ENCODE data around the gene UBXN1.
"Not testable (repeated sequence)": the region's sequence is repeated elsewhere in the genome, so short reads cannot be mapped to it uniquely, and the experiment has no call there.

UBXN1 gene

DNA sequence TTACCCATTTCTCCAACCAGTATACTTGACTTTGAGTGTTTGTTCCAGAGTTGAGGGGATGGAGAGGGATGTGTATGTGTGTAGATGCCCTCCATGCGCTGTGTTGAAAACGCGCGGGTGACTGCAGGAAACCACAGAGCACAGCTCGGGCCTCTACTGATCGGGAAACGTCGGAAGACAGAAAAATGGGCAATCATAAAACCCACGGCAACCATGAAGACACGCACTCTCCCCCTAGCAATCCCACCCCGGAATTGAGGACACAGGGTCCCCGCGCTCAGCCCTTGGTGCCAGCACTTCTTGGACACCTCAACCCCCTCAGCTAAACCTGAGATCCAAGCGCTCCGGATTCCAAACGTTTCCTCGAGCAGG is 7.7 kb downstream of the UBXN1 start:
- DNase-seq = no peak

DNA sequence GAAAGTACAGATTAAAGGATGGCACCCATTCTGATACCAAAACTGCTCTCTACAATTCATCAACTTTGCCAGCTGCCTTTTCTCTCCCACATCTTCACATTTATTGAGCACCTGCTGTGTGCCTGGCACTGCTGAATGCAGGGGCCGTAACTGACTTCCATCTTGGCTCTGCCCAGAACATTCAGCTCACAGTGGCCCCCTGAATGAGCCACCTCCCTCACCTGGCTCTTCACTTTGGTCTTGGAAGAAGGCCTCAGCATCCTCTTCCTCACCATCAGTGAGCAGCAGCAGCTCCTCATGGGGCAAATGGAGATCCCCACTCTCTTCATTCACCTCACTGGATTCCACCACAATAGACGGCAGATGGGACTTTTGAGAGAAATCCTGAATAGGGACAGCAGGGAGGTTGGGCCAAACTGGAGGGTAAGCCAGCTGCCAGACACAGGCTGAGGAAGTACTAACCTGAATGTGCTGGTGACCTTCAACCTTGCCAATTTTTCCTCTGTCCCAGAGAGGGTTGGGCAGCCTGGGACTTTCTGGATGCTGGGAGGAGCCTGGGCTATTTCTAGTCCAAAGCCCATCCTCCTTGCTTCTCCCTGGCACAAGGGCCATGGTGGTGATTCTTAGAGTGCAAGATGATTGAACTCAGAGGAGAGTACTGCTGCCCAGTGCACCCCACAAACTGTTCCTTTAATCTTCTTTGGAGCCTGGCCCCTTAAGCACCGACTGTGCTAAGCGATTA is 9.3 kb downstream of the UBXN1 start:
- DNase-seq = no peak

DNA sequence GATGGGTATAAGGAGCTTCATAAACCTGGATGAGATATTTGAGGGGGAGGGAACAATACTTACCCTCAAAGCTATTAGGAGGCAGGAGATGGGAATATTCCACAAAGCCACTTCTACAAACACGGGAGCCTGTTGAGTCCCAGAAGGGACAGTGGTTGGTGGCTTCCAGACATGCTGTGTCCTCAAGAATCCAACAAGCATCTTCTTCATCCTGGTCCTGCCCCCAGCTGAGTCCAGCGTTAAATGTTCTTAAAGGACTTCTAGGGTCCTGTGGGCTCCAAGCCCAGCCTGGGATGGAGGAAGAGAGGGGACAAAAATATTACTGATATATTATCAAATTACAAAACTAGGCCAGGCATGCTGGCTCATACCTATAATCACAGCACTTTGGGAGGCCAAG is 11.4 kb downstream of the UBXN1 start:
- no peak for DNase-seq

DNA sequence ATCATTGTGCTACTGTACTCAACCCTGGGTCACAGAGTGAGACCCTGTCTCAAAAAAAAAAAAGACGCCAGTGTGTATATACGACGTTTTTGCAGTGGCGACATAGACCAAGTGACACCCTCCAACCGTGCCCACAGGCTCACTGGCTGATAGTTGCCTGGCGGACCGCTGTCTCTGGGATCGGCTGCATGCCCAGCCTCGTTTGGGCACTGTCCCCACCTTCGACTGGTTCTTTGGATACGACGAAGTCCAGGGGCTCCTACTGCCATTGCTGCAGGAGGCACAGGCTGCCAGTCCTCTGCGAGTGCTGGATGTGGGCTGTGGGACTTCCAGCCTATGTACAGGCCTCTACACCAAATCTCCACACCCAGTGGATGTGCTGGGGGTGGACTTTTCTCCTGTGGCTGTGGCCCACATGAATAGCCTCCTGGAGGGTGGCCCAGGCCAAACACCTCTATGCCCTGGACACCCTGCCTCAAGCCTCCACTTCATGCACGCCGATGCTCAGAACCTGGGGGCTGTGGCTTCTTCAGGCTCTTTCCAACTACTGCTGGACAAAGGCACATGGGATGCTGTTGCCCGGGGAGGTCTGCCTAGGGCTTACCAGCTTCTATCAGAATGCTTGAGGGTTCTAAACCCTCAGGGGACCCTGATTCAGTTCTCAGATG is 12.5 kb downstream of the UBXN1 start:
- DNase-seq = no peak

DNA sequence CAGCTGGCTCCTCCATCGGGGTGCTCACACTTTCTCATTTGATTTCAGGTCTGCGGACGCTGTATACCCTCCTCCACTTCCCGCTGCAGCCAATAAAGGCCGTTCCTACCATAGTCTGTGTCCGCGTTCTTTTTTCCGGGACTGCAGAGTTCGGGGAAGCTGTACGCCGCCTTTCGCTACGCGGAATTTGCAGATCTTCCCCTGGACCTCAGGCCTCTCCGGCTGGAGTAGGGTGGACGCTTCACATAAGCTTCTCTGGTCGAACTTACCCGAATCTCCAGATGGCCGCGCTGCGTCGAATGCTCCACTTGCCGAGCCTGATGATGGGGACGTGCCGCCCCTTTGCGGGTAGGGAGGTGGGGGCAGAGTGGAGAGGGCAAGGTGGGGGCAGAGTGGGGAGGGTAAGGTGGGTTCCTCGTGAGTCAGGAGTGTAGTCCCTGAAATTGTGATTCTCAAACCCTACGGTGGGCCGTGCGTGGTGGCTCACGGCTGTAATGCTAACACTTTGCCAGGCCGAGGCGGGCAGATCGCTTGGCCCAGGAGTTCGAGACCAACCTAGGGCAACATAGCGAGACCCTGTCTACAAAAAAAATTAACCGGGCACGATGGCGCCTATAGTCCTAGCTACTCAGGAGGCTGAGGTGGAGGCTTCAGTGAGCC is 13.1 kb downstream of the UBXN1 start:
- no peak for DNase-seq

DNA sequence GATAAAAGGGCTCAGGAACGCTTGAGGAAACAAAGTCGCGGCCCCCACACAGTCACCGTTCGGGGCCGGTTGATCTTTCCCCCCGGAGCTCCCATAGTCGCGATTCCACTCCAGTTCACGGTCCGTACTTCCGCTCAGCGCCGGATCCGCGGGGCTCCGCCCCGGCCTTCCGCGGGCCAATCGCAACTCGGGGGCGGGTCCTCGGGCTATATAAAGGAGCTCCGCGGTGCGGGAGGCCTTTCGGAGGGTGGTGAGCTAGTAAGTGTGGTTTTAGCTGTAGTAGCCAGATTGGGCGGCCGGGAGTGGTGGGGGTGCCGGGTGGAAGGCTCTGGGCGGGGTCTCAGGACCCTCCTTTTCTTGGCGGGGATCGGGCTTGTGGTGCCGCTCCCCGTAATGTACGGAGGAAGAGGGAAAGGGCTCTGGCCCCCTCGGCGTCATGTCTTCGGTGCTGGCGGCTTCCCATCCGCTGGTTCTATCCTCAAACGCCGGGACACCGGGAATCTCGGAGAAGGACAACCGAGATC is 13.7 kb downstream of the UBXN1 start, which contains the start of the genes C11orf98 and CSKMT:
TSS of gene C11orf98 (minus strand) at position 136 of the 524 bp plus-strand sequence. CDS start at position 95, 41 bp downstream.
TSS of gene CSKMT (plus strand) at position 238 of the 524 bp plus-strand sequence. CDS start 568 bp downstream, outside the sequence.
- peak; percentile 95 to 97 for DNase-seq

DNA sequence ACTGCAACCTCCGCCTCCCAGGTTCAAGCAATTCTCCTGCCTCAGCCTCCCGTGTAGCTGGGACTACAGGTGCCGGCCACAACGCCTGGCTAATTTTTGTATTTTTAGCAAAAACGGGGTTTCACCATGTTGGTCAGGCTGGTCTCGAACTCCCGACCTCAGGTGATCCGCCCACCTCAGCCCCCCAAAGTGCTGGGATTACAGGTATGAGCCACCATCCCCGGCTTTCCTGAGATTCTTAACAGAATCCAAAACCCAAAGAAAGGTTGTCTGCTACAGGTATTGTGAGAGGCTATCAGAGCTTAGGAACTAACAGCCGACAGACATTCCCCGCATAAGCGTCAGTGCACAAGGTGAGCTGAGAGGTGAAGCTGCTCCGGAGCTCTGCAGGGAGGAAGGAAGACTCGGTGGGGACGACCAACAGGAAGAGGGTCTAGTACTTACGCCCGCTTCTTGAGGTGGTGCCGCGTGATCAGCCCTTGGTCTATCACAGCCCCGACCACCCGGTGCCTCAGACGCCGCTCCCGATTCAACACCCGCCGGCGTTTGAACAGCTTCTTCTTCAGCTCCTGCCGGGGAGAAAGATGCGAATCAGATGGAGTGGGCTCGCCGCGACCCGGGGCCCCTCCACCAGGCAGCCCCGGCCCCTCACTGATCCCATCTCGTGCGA is 14.3 kb downstream of the UBXN1 start:
- DNase-seq = peak in 1 of 2 donors; percentile 48

DNA sequence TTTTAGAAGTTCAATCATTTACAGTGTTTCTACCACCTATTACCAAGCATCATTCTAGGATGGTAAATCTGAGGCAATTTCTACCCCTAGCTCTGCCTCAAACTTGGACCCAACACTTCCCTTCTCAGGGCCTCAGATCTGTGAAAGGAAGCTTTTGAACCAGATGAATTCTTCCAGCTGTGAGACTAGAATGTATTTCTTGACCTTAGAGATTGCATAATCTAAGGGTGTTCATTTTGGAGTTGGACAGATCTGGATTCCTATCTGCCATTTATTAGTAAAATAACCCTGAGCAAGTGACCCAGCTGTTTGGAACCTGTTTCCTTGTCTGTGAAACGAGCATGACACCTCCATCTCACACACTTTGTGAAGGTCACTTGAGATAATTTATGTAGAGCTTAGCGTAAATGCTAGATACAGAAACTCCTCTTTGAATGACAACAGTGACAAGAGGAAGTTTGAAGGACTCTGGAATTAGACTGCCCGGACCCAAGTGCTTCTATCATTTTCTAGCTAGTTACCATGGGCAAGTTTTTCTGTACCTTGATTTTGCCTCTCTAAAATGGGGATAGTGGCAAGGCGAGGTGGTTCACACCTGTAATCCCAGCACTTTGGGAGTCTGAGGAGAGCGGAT is 22.0 kb downstream of the UBXN1 start:
- no peak for DNase-seq

DNA sequence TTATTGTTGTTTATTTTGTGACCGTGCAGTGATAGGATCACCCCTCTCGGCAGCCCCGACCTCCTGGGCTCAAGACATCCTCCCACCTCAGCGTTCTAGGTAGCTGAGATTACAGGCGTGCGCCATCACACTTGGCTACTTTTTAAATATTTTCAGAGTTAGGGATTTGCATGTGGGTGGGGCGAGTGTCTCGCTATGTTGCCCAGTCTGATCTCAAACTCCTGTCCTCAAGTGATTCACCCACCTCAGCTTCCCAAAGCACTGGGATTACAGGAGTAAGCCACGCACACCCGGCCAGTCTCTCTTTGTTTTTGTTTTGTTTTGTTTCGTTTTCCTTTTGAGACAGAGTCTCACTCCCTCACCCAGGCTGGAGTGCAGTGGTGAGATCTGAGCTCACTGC is 24.6 kb downstream of the UBXN1 start:
- DNase-seq = no peak

DNA sequence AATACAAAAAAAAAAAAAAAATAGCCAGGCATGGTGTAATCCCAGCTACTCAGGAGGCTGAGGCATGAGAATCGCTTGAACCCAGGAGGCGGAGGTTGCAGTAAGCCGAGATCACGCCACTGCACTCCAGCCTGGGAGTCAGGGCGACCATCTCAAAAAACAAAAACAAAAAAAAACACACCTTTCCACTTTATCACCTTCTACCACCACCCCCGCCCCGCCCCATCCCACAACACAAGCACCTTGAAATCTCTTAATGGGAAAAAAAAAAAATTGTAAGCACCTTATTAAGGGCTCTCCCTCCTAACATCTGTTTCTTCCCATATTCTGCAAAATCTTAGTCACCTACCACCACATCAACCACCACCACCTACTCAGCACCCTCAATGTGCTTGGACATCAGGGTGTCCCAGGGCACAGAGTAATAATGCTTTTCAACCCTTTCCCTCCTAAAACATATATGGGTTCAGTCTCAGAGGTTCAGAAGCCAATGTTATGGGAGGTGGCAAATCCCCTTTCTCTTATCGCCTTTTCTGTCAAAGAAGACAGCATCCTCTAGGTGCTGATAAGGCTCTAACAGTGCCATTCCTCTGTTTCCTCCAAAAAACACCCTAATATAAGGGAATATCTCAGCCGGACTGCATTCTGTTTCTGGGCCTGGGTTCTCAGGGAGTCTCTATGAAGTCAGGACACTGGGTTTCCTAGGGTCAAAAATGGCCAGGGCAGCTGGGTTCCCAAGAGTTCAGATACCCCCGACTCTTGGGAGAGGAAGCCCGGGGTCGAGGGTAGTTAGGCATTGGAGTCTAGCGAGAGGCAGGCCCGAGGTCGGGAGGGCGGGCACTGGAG is 26.5 kb downstream of the UBXN1 start:
- no peak for DNase-seq

DNA sequence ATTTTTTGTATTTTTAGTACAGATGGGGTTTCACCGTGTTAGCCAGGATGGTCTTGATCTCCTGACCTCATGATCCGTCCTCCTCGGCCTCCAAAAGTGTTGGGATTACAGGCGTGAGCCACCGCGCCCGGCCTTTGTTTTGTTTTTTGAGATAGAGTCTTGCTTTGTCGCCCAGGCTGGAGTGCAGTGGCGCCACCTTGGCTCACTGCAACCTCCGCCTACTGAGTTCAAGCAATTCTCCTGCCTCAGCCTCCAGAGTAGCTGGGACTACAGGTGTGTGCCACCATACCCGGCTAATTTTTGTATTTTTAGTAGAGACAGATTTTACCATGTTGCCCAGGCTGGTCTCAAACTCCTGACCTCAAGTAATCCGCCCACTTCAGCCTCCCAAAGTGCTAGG is 28.6 kb downstream of the UBXN1 start:
- not testable (repeated sequence) for DNase-seq

DNA sequence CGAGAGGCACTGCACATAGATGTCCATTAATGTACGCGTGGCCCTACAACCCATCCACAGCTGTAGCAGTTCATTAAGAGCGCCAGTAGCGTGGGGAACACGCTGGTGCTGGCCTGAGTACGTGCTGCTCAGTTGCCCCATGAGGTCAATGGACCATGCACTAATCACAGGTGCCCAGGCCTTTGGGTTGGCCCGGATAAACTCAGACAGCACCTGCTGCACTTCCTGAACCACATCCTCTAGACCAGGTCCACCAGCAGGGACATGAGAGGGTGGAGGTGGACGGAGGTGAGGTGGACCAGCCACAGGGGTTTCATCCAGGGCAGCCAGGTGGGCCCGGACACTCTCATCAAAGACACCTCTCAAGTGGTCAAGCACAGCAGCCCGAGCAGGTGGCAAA is 29.4 kb downstream of the UBXN1 start:
- no peak for DNase-seq

DNA sequence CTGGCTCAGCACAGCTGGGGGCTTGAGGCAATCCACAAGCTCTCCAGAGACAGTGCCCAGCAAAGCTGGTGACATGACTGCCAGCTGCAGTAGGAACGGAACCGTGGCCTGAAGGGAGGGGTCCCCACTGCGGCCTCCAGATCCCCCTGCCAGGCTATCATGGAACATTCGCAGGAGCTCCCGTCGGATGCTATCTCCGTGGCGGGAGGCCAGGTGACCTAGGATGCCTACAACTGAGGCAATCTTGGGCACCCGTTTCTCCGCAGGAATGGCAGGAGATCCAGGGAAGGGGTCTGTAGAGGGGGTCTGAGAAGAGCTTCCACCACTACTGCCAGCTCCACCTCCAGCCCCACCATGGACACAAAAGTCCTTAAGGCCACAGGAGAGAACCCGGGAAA is 29.9 kb downstream of the UBXN1 start:
- no peak for DNase-seq

DNA sequence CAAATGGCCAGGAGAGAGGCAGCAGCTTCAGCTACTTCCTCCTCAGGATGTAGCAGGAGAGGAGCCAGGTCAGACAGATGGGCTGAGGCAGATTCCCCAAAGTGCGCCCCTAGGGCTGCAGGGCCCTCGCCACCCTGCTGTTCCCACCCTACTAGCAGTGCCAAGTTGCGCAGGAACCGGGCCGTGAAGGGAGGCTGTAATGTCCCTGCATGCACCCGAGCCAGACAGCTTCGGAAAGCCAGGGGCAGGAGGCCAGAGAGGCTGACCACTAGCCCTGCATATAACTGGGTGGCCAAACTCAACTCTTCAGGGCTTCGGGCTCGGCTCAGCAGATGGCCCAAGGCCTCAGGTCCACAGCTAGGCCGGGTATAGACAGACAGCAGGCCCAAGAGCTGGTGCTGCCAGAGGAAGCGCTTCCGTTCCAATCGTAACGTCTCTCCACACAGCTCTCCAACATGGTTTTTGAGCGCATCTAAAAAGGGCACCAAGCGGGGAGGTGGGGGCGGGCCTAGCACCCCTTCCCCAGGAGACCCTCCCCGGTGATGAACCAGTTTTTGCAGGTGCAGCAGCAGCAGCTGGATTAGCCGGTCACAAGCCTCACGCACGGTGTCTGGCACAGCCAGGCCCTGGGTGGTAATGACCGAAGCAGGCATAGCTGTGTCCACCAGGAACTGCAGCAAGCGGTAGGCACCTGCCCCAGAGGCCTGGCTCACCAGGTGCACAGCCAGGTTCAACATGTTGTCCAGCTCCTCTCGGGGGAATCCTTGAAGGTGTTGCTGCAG is 30.5 kb downstream of the UBXN1 start:
- no peak for DNase-seq

DNA sequence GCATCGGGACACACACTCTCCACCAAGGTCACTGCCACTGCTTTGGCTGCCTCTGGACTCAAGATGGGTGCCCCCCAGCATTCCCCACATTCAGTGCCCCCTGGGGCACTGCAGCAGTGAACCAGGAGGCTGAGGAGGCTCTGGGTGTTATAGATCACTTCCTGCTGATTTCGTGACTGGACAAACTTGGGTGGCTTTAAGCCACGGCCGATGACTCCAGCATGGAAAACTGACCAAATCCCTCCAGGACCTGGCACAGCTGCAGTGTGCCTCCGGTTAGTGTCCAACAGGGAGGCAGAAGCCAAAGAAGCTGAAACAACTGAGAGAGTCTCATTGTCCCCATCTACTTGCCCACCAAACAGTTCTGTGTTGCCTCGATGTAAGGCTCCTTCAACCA is 31.3 kb downstream of the UBXN1 start:
- no peak for DNase-seq

DNA sequence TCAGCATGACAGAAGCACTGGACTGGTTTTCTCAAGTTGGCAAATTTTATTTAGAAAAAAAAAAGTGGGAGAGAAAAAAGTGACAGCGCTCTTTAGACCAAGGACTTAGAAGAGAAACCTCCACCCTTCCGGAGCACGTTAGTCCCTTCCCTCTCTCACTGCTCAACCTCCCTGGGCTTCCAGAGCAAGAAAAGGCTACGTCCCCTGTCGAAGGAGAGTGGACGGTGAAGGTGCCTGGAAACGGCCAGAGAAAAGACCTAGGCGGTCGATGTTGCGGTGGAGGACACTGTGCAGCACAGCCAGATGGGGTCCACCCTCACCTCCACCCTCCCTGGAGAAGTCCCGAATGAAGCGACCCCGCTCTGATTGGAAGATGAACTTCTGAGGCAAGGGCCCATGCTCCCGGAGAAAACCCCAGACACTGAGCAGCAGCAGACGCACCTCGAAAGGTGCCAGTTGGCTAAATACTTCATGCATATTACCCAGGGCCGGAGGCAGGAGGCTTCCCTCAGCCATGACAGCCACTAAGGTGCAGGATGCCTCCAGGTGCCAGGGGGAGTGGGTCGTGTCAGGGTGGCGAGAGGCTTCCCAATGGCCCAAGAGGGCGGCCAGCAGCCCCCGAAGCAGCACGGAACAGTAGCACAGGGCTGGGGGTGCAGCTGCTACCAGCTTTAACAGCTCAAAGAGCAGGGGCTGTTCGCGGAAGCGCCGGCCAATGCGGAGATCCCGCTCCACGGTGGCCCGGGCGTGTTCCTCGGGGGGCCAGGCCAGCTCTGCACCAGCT is 31.9 kb downstream of the UBXN1 start:
- DNase-seq = no peak

DNA sequence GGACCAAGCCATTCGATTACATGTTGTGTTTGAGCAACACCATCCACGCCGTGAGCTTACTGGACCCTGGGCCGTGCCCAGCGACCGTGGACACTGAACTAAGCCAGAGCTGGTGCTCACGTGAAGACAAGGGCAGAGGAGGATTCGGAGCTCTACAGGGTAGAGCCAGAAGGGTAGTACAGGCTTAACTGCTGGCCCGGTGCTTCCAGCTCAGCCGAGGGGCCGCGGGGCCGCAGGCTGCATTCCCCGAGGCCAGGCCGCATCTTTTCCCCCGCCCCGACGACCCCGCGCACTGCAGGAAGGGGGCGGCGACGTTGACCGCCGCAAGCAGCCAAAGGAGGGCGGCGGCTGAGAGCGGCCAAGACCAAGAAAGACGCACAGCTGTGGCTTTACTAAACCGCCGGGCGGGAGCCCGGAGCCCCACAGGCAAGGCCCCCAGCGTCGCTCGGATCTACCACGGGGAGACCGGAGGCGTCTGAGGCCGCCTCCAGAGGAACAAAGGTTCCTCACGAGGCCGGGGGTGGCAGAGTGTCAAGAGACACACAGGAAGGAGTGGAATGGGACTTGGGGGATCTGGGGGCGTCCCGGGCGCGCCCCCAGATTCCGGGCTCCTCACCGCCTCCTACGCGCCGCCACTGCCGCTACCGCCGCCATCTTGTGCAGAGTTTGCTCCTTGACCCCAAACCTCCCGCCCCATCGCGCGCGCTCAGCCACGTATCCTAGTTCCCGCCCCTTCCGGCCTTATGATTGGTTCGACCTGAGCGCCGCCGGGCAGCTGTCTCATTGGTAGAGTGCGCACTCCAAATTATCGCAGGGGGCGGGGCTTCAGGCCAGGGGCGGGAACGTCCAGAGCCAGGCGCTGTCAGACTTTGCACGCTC is 32.7 kb downstream of the UBXN1 start, which contains the start of gene GANAB:
TSS of gene GANAB (minus strand) at position 668 of the 879 bp plus-strand sequence. CDS start at position 654, 14 bp downstream.
- DNase-seq = peak; percentile 99 to 100

DNA sequence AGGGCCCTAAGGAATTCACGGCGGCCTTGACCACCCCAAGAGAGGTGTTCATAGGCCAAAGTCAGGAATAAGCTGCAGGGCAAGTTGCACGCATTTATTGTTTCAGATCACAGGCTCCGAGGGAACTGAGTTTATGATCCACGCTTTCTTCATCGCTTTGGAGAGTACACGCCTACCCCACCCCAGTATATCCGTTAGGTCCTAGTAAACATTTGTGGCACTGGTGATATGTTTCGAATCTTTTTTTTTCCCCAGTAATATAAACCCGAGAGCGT is 33.3 kb downstream of the UBXN1 start:
- DNase-seq = no peak

DNA sequence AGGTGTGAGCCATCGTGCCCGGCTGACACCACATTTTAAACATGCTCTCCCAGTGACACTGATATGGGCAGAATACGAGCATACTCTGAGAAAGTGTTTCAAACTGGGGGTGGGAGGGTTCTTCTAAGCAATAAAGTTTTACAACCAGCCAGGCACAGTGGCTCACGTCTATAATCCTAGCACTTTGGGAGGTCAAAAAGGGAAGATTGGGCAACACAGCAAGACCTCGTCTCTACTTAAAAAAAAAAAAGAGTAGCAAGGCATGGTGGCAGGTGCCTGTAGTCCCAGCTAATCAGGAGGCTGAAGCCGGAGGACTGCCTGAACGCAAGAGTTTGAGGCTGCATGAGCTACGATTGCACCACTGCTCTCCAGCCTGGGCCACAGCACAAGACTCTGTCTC is 34.7 kb downstream of the UBXN1 start:
- no peak for DNase-seq

All from stimulated activated CD4-positive, alpha-beta T cell treated with anti-CD3 and anti-CD28 coated beads, Interleukin-2, amount 100 ng/mL, for 48 hours (primary cell).